NCI-H526 treated with DMSO at 0.1 percent for 48 hours (cell line): Measurements from ENCODE around the gene LRCH3.

Experiments used
- DNase-seq: peaks from one replicate; lab custom pipeline; 2025; lab: John Stamatoyannopoulos, UW

LRCH3 gene

DNA sequence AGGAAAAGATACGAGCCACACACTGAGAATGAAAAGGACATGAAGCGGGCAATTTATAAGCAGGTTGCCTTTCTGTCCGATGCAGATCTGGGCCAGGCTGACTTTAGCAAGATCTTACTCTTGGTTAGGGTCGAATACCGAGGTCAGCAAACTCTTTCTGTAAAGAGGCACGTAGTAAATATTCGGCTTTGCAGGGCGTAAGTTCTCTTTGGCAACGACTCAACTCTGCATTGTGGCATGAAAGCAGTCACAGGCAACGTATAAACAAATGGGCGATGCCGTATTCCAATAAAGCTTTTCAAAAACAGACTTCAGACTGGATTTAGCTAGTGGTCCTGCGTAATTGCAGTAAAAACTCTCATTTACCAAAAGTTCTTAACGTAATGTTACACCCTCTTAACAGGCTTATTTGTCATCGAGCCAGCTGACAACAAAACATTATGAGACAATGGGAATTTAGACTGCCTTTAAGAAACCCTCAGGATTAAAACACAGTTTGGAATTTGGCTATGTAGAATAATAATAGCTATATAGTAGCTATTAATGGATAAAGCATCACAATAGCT, 145.8 kb downstream of the LRCH3 start:
- no peak for DNase-seq
